HUES64 (cell line): ENCODE measurements around the gene CDC73.
"Not testable (repeated sequence)": the region's sequence is repeated elsewhere in the genome, so short reads cannot be mapped to it uniquely, and the experiment has no call there.

Experiments used
- H3K27ac ChIP-seq: 2 replicates; pipeline ENCODE4 v1.7.0; 2013; ENCODE audit warnings: low read depth, low read length, inconsistent platforms
- H3K27me3 ChIP-seq: 2 replicates; pipeline ENCODE4 v1.6.1; 2013; ENCODE audit warnings: mild to moderate bottlenecking, low read length; ENCODE audit not compliant: insufficient read depth
- H3K36me3 ChIP-seq: 2 replicates; pipeline ENCODE4 v1.6.1; 2013; ENCODE audit warnings: mild to moderate bottlenecking, low read length; ENCODE audit not compliant: insufficient read depth
- H3K4me1 ChIP-seq: 2 replicates; pipeline ENCODE4 v1.6.1; 2013; ENCODE audit warnings: mild to moderate bottlenecking, low read length, moderate library complexity; ENCODE audit not compliant: insufficient read depth
- H3K4me3 ChIP-seq: 2 replicates; pipeline ENCODE4 v1.5.1; 2013; ENCODE audit warnings: mild to moderate bottlenecking, low read length, moderate library complexity
- H3K9ac ChIP-seq: 2 replicates; pipeline ENCODE4 v1.6.1; 2013; ENCODE audit warnings: mild to moderate bottlenecking, low read depth, low read length
- H3K9me3 ChIP-seq: 2 replicates; pipeline ENCODE4 v1.6.1; 2013; ENCODE audit warnings: low read depth, low read length; ENCODE audit not compliant: insufficient read depth
- WGBS: fragments of 150-250, 120-280 bp; methylation state at CpG from one replicate; pipeline ENCODE4 v1.1.7; 2013; ENCODE audit warnings: missing lambda C conversion rate; 5-methylcytosine and 5-hydroxymethylcytosine counted together

The CDC73 gene

DNA sequence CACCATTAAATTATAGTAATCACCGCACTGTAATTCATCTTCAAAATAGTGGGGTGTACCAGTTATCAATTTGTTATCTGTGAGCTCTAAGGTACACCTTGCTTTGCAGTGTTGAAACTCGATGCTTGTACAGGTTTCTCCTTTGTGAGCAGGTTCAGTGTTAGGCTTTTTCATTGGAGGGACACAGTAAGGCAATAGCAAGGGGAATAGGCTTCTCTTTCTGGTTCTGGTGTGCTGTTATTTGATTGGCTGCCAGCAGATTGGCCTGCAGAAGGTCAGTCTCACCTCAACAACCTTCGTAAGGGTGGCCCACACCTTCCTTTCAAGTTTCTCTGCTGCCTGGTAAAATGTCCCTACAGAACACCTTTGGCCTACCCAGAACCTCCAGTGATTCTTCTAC, 140.8 kb downstream of the CDC73 start:
- no peak overlapping the region for H3K4me3 ChIP-seq
- H3K27ac ChIP-seq: no peak overlapping the region
- WGBS: 94% methylated on average over 3 of the region's 3 CpGs
- H3K36me3 ChIP-seq: peaks cover 6% of the 10 kb centered on the region; the same call in 1 of the 2 replicates
- no peaks in the 10 kb centered on the region for H3K9me3 ChIP-seq
- H3K9ac ChIP-seq: no peak overlapping the region
- H3K4me1 ChIP-seq: no peaks in the 10 kb centered on the region
- no peaks in the 10 kb centered on the region for H3K27me3 ChIP-seq

DNA sequence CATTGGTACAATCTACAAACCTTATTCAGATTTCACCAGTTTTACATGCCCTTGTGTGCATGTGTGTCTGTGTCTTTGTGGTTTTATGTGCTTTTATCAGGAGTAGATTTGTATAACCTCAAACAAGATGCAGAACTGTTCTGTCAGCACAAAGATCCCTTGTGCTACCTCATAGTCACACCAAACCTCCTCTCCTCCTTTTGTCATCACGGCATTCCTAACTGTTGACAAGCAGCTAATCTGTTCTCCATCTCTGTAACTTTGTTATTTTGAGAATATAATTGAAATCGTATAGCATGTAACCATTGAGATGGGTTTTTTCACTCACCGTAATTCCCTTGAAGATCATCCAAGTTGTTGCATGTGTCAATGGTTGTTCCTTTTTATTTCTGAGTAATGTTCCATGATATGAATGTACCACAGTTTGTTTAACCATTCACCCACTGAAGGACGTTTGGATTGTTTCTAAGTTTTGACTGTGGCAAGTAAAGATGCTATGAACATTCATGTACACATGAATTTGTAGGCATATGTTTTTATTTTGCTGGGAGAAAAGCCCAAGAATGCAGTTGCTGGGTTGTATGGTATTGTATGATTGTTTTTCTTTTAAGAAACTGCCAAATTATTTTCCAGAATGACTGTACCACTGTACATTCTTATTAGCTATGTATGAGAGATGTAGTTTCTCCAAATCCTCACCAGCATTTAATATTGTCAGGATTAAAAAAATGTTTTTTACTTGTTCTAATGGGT, 142.7 kb downstream of the CDC73 start:
- Histone ChIP-seq H3K27ac (no peak overlapping the region), H3K36me3 (0 out of 2 replicates have a peak, but pooled peaks cover 3% of the 10 kb centered on the region), H3K27me3 (no peaks in the 10 kb centered on the region), H3K9ac (no peak overlapping the region), H3K4me1 (no peaks in the 10 kb centered on the region), H3K4me3 (no peak overlapping the region), H3K9me3 (no peaks in the 10 kb centered on the region)
- WGBS: 94% methylated on average over 4 of the region's 4 CpGs

- Histone ChIP-seq H3K9ac (no peak overlapping the region), H3K9me3 (no peaks in the 10 kb centered on the region), H3K27ac (no peak overlapping the region), H3K36me3 (0 out of 2 replicates have a peak, but pooled peaks cover 3% of the 10 kb centered on the region), H3K4me1 (no peaks in the 10 kb centered on the region), H3K27me3 (no peaks in the 10 kb centered on the region), H3K4me3 (no peak overlapping the region)
- WGBS: 92% methylated on average over 1 of the region's 1 CpG
Measured at GRCh38 chr1:193265716-193266115, 143.9 kb downstream of the CDC73 start.

- H3K27me3 ChIP-seq, H3K4me1 ChIP-seq, H3K36me3 ChIP-seq, H3K4me3 ChIP-seq, H3K27ac ChIP-seq, H3K9ac ChIP-seq, H3K9me3 ChIP-seq: not testable (repeated sequence)
- WGBS: 94% methylated on average over 7 of the region's 7 CpGs
Measured at GRCh38 chr1:193266794-193267193, 145.0 kb downstream of the CDC73 start.

GRCh38 chr1:193270996-193271395, 149.2 kb downstream of the CDC73 start:
- no peak overlapping the region for H3K9ac ChIP-seq
- no peak overlapping the region for H3K4me3 ChIP-seq
- no peaks in the 10 kb centered on the region for H3K4me1 ChIP-seq
- 83% methylated on average over 2 of the region's 2 CpGs for WGBS
- H3K36me3 ChIP-seq: 0 out of 2 replicates have a peak, but pooled peaks cover 4% of the 10 kb centered on the region
- no peaks in the 10 kb centered on the region for H3K27me3 ChIP-seq
- no peak overlapping the region for H3K27ac ChIP-seq
- H3K9me3 ChIP-seq: peaks cover 10% of the 10 kb centered on the region; the same call in 1 of the 2 replicates

DNA sequence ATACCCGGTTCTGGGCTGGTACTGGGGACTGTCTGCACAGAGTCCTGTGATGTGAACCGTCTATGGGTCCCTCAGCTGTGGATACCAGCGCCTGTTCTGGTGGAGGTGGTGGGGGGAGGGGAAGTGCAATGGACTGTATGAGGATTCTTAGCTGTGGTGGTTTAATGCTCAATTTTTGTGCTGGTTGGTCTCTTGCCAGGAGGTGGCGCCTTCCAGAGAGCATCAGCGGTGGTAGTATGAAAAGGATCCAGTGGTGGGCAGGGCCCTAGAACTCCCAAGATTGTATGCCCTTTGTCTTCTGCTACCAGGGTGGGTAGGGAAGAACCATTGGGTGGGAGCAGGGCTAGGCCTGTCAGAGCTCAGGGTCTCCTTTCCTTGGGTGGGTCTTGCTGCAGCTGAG, 153.9 kb downstream of the CDC73 start:
- no peaks in the 10 kb centered on the region for H3K27me3 ChIP-seq
- no peak overlapping the region for H3K4me3 ChIP-seq
- H3K9me3 ChIP-seq: peaks cover 10% of the 10 kb centered on the region; the same call in 1 of the 2 replicates
- H3K9ac ChIP-seq: no peak overlapping the region
- 88% methylated on average over 5 of the region's 5 CpGs for WGBS
- H3K4me1 ChIP-seq: no peaks in the 10 kb centered on the region
- no peak overlapping the region for H3K27ac ChIP-seq
- H3K36me3 ChIP-seq: 0 out of 2 replicates have a peak, but pooled peaks cover 4% of the 10 kb centered on the region

GRCh38 chr1:193278968-193279367, 157.1 kb downstream of the CDC73 start:
- Histone ChIP-seq H3K27me3 (no peaks in the 10 kb centered on the region), H3K9me3 (0 out of 2 replicates have a peak, but pooled peaks cover 2% of the 10 kb centered on the region), H3K36me3 (0 out of 2 replicates have a peak, but pooled peaks cover 3% of the 10 kb centered on the region), H3K27ac (no peak overlapping the region), H3K4me1 (peaks cover 10% of the 10 kb centered on the region), H3K4me3 (no peak overlapping the region), H3K9ac (no peak overlapping the region)
- 86% methylated on average over 2 of the region's 2 CpGs for WGBS

DNA sequence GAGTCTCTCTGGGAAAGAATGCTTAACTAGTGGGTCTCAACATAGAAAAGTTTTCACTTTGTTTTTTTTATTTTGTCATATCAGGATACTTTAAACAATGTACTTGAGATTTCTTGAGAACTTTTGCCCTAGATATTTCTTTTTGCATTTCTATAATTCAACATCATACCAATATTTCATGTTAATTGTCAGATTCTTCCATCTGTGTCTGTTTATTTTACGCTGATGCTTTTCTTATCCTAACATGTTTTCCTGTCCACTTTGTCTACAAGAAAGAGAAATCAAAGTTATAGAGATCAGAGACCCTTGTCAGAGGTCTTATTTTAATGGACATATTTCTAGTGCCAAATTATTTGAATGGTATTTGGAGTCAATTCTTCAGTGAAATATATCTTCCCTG, 160.1 kb downstream of the CDC73 start:
- Histone ChIP-seq H3K9me3 (no peaks in the 10 kb centered on the region), H3K27ac (no peak overlapping the region), H3K4me1 (peaks cover 10% of the 10 kb centered on the region), H3K4me3 (no peak overlapping the region), H3K36me3 (no peaks in the 10 kb centered on the region), H3K27me3 (no peaks in the 10 kb centered on the region), H3K9ac (no peak overlapping the region)
- WGBS: 100% methylated on average over 1 of the region's 1 CpG

- H3K4me3 ChIP-seq: no peak overlapping the region
- 50% methylated on average over 1 of the region's 1 CpG for WGBS
Measured at GRCh38 chr1:193283016-193283415, 161.2 kb downstream of the CDC73 start.

DNA sequence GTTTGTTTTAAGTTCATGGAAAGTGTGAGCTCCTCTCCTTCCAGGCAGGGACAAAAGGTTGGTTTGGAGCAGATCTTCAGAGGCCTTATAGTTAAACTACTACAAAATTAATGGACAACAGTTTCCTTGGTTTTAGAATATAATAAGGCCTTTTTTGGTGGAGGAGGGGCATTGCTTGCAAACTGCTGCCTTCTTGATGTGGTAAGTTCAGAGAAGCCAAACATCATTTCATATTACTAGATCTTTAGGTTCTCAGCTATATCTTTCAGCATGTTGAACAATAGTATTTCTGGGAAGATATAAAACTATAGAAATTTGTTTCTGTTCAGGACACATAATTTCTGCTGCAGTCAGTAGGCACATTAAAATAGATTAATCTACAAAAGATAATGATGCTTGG, 162.4 kb downstream of the CDC73 start:
- no peaks in the 10 kb centered on the region for H3K9me3 ChIP-seq
- H3K9ac ChIP-seq: no peak overlapping the region
- no peaks in the 10 kb centered on the region for H3K27me3 ChIP-seq
- H3K4me3 ChIP-seq: no peak overlapping the region
- no peak overlapping the region for H3K27ac ChIP-seq
- H3K36me3 ChIP-seq: no peaks in the 10 kb centered on the region
- peaks cover 10% of the 10 kb centered on the region for H3K4me1 ChIP-seq

More at GRCh38 chr1:193283016-193283415, 161.2 kb downstream of the CDC73 start:
- H3K27me3 ChIP-seq: no peaks in the 10 kb centered on the region
- H3K36me3 ChIP-seq: no peaks in the 10 kb centered on the region
- no peaks in the 10 kb centered on the region for H3K9me3 ChIP-seq
- peaks cover 10% of the 10 kb centered on the region for H3K4me1 ChIP-seq
- peak overlapping the region; percentile 33 for H3K27ac ChIP-seq
- H3K9ac ChIP-seq: no peak overlapping the region

DNA sequence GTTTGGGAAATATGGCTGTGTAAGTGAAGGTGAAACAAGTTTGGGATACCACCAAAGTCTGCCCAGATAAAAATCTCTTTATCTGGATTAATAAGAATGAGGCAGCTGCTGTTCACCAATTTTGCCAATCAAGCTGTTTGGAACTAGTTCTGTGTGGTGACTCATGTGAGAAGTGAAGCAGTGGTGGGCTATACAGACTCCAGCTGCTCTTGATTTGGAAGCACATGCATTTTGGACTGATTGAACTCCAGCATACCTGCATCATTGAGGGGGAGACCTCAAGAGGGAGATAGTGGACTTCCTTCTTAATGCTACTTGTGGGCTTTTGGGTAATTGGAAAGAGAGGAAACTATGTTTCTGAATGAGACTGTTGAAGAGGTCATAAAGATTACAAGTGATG, 163.8 kb downstream of the CDC73 start:
- Histone ChIP-seq H3K27me3 (no peaks in the 10 kb centered on the region), H3K4me3 (no peak overlapping the region), H3K9me3 (no peaks in the 10 kb centered on the region), H3K27ac (no peak overlapping the region), H3K9ac (no peak overlapping the region), H3K36me3 (no peaks in the 10 kb centered on the region), H3K4me1 (peaks cover 10% of the 10 kb centered on the region)
